ENCODE measurements around the gene C2CD3. TPM values are rescaled to one million over a fixed set of nuclear protein-coding genes. Genes with fewer than 3 reads are reported as not detected.

The C2CD3 gene
- total and polyA plus RNA-seq, 4 donors: 7.6 to 29.4 (median 15.1) TPM

DNA sequence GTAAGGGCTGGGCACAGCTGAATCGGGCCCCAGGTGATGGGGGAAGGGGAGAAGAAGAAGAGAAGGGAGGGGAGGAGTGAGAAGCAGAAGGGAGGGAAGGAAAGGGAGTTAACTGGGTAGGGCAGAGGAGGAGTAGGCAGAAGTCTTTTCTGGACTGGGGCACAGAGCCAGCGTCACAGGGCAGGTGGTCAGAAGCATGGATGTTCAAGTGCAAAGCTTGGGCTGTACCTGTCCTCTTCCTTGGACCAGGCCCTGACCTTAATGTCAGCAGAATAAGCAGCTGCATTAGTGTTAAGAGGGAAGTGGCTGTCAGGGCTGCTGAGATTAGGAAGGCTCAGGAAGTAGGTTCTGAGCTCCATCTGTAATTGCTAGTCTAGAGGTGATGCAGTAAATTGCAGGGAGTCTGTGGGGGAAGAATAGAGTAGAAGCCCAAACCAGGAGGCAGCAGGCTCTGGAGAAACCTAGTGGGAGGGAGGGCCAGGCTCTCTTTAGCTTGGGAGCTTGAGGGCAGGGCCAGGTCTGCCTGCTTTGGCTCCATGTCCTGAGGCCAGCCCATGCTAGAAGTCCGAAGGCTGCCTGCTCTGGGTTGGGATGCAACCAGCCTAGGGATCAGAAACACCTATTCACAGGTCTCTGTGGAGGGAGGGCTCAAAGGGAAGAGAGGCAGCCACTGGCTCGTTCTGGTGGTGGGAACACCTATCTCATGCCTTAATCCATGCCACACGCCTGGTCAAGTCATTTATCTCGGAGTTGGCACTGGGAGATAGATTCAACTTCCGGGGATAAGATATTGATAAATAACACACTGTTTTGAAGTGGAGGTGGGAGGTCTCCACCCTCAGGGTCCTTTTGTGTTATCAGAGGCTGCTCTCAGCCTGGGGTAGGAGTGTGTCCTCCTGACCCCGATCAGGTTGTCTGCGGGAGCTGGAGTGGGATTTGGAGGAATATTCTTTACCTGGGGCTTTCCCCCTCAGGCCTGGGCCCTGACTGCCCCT is 160.2 kb downstream of the C2CD3 start:
- no peaks in the 10 kb centered on the region for H3K9me3 ChIP-seq (ENCODE audit: control insufficient read depth, low read length)
- H3K36me3 ChIP-seq (ENCODE audit: control insufficient read depth in 1 of 2, insufficient read depth in 2 of 2, low read length in 1 of 2): no peaks in the 10 kb centered on the region
- no peaks in the 10 kb centered on the region for H3K27me3 ChIP-seq (ENCODE audit: control insufficient read depth in 1 of 2, insufficient read depth in 2 of 2, low read length in 1 of 2)
- H3K4me3 ChIP-seq (ENCODE audit: low read length in 2 of 2): no peak overlapping the region
- 90% methylated on average over 9 of the region's 9 CpGs for WGBS, 2 donors
- H3K4me1 ChIP-seq (ENCODE audit: control insufficient read depth in 1 of 2, insufficient read depth in 2 of 2, low read length in 2 of 2): no peaks in the 10 kb centered on the region
- intact Hi-C loops (cut with DNase I): no loop called here
- no peak for DNase-seq
- ATAC-seq (ENCODE audit: low FRiP score): no peak
- no peak overlapping the region for H3K27ac ChIP-seq (ENCODE audit: low read depth in 1 of 2, low read length in 2 of 2)

DNA sequence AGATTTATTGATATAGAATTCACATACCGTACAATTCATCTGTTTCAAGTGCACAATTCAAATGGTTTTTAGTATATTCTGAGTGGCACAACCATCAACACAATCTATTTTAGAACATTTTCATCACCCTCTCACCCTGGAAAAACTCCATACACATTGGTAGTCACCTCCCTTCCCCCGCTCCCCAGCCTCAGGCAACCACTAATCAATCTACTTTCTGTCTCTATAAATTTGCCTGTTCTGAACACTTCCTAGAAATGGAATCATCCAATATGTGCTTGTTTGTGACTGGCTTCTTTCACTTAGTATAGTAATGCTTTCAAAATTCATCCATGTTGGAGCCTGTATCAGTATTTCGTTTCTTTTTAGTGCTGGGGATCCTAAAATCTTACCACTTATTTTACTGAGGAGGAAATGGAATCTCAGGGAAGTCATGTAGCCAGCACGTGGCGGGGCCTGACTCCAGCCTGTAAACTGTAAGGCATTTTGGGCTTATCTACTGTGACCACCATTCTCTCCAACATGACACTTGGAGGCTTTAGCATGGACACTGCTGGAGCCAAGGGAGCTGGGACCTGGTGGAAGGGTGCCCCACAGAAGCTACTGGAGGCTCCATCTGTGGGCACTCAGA is 161.0 kb downstream of the C2CD3 start:
- no peak overlapping the region for H3K27ac ChIP-seq (ENCODE audit: low read depth in 1 of 2, low read length in 2 of 2)
- H3K27me3 ChIP-seq (ENCODE audit: control insufficient read depth in 1 of 2, insufficient read depth in 2 of 2, low read length in 1 of 2): no peaks in the 10 kb centered on the region
- 87 to 91% methylated on average over 5 of the region's 5 CpGs for WGBS, 2 donors
- no peaks in the 10 kb centered on the region for H3K9me3 ChIP-seq (ENCODE audit: control insufficient read depth, low read length)
- ATAC-seq (ENCODE audit: low FRiP score) (no peak), DNase-seq (no peak)
- H3K4me1 ChIP-seq (ENCODE audit: control insufficient read depth in 1 of 2, insufficient read depth in 2 of 2, low read length in 2 of 2): no peaks in the 10 kb centered on the region
- intact Hi-C loops (cut with DNase I): no loop called here
- H3K36me3 ChIP-seq (ENCODE audit: control insufficient read depth in 1 of 2, insufficient read depth in 2 of 2, low read length in 1 of 2): no peaks in the 10 kb centered on the region
- H3K4me3 ChIP-seq (ENCODE audit: low read length in 2 of 2): no peak overlapping the region

GRCh38 chr11:74009230-74009547 is 161.6 kb downstream of the C2CD3 start:
- DNase-seq (no peak), ATAC-seq (ENCODE audit: low FRiP score) (no peak)
- intact Hi-C loops (cut with DNase I): no loop called here
- H3K9me3 ChIP-seq (ENCODE audit: control insufficient read depth, low read length): no peaks in the 10 kb centered on the region
- H3K36me3 ChIP-seq (ENCODE audit: control insufficient read depth in 1 of 2, insufficient read depth in 2 of 2, low read length in 1 of 2): peaks cover 0 to under 1% of the 10 kb centered on the region in 2 donors
- no peak overlapping the region for H3K4me3 ChIP-seq (ENCODE audit: low read length in 2 of 2)
- WGBS, 2 donors: 93 to 95% methylated on average over 3 of the region's 3 CpGs
- H3K27me3 ChIP-seq (ENCODE audit: control insufficient read depth in 1 of 2, insufficient read depth in 2 of 2, low read length in 1 of 2): no peaks in the 10 kb centered on the region
- H3K27ac ChIP-seq (ENCODE audit: low read depth in 1 of 2, low read length in 2 of 2): no peak overlapping the region
- H3K4me1 ChIP-seq (ENCODE audit: control insufficient read depth in 1 of 2, insufficient read depth in 2 of 2, low read length in 2 of 2): no peaks in the 10 kb centered on the region

DNA sequence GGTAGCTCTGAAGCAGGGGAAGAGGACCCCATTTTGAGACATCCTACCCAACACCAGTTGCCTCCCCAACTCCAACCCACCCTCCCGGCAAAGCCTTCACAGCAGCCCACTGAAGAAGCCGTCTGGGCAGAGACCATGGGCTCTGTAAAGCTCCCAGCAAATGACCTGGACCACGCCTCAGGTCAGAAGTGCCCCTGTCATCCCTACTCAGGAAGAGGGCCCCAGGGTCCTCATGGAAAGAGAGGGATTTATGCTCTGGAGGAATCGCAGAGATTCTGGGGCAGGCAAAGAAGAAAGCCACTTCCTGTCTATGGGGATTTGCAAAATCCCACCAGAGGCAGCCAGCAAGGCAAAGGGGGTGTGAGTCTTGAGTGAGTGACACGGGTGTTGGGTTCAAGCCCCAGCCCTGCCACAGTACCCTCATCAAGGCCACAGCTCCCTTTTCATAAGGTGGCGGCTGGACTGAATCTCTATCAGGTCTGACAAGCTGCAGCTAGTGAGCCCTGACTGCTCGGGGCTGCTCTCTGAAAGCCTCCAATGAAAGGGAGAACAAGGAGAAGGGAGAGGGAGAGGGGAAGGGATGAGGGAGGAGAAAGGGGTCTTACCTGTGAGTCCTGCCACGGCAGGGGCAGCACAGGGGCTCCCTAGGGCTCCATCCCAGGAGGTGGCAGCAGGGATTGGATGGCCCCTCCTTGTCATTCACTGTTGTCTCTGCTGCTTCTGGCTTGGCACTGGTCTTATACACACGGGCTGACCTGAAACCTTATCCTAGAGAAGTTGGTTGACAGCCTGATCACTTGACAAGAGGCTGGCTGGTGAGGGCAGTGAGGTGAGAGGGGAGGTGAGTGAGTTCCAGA is 162.2 kb downstream of the C2CD3 start, which contains the start of gene UCP3:
UCP3 (minus strand) TSS at position 713 of the 857 bp plus-strand sequence. CDS start 2,043 bp downstream, outside the sequence.
- peaks cover 0 to 4% of the 10 kb centered on the region in 2 donors for H3K36me3 ChIP-seq (ENCODE audit: control insufficient read depth in 1 of 2, insufficient read depth in 2 of 2, low read length in 1 of 2)
- no peaks in the 10 kb centered on the region for H3K4me1 ChIP-seq (ENCODE audit: control insufficient read depth in 1 of 2, insufficient read depth in 2 of 2, low read length in 2 of 2)
- 72 to 77% methylated on average over 9 of the region's 9 CpGs for WGBS, 2 donors
- DNase-seq (no peak), ATAC-seq (ENCODE audit: low FRiP score) (no peak)
- no peaks in the 10 kb centered on the region for H3K9me3 ChIP-seq (ENCODE audit: control insufficient read depth, low read length)
- H3K27ac ChIP-seq (ENCODE audit: low read depth in 1 of 2, low read length in 2 of 2): no peak within 1 kb of the TSS
- H3K27me3 ChIP-seq (ENCODE audit: control insufficient read depth in 1 of 2, insufficient read depth in 2 of 2, low read length in 1 of 2): no peaks in the 10 kb centered on the region
- intact Hi-C loops (cut with DNase I): no loop called here
- no peak within 1 kb of the TSS for H3K4me3 ChIP-seq (ENCODE audit: low read length in 2 of 2)

- no peak overlapping the region for H3K27ac ChIP-seq (ENCODE audit: low read depth in 1 of 2, low read length in 2 of 2)
- H3K9me3 ChIP-seq (ENCODE audit: control insufficient read depth, low read length): no peaks in the 10 kb centered on the region
- intact Hi-C loops (cut with DNase I): no loop called here
- peaks cover 0 to 7% of the 10 kb centered on the region in 2 donors for H3K36me3 ChIP-seq (ENCODE audit: control insufficient read depth in 1 of 2, insufficient read depth in 2 of 2, low read length in 1 of 2)
- WGBS, 2 donors: 83 to 85% methylated on average over 6 of the region's 6 CpGs
- no peaks in the 10 kb centered on the region for H3K27me3 ChIP-seq (ENCODE audit: control insufficient read depth in 1 of 2, insufficient read depth in 2 of 2, low read length in 1 of 2)
- DNase-seq (no peak), ATAC-seq (ENCODE audit: low FRiP score) (no peak)
- H3K4me3 ChIP-seq (ENCODE audit: low read length in 2 of 2): no peak overlapping the region
- H3K4me1 ChIP-seq (ENCODE audit: control insufficient read depth in 1 of 2, insufficient read depth in 2 of 2, low read length in 2 of 2): no peaks in the 10 kb centered on the region
Measured at GRCh38 chr11:74007691-74008372, 163.0 kb downstream of the C2CD3 start.

- no peak for ATAC-seq (ENCODE audit: low FRiP score)
- H3K27me3 ChIP-seq (ENCODE audit: control insufficient read depth in 1 of 2, insufficient read depth in 2 of 2, low read length in 1 of 2): no peaks in the 10 kb centered on the region
- 83 to 85% methylated on average over 7 of the region's 7 CpGs for WGBS, 2 donors
- DNase-seq: no peak
- no peaks in the 10 kb centered on the region for H3K9me3 ChIP-seq (ENCODE audit: control insufficient read depth, low read length)
- H3K4me3 ChIP-seq (ENCODE audit: low read length in 2 of 2): no peak overlapping the region
- no peaks in the 10 kb centered on the region for H3K4me1 ChIP-seq (ENCODE audit: control insufficient read depth in 1 of 2, insufficient read depth in 2 of 2, low read length in 2 of 2)
- peaks cover 2 to 7% of the 10 kb centered on the region in 2 donors for H3K36me3 ChIP-seq (ENCODE audit: control insufficient read depth in 1 of 2, insufficient read depth in 2 of 2, low read length in 1 of 2)
- H3K27ac ChIP-seq (ENCODE audit: low read depth in 1 of 2, low read length in 2 of 2): no peak overlapping the region
- intact Hi-C loops (cut with DNase I): no loop called here
Measured at GRCh38 chr11:74006743-74007304, 164.0 kb downstream of the C2CD3 start.

DNA sequence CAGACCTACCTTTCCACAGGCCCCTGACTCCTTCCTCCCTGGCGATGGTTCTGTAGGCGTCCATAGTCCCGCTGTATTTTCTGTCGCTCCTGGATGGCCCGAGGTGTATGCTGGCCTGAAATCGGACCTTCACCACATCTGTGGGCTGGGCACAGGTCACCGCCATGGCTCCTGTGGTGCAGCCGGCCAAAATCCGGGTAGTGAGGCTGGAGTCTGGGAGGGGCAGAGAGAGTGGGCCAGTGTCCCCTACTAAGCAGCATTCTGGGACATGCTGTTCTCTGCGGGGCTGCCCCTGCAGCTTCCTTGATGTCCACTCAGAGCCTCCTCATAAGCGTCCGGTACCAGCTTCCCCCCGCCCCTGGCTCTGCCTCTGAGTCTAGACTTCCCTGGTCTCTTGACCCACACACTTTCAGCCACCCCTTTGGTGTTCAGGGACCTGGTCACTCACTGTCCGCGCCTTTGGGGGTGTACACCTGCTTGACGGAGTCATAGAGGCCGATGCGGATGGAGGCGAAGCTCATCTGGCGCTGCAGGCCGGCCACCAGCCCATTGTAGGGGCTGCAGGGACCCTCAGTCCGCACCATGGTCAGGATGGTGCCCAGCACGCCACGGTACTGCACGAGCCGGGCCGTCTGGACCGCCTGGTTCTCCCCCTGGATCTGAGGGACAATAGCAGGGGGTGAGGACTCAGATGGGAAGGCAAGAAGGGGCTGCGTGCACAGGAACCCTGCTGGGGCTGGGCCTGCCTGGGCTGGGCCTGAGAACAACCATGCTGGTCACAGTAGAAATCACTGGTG is 164.9 kb downstream of the C2CD3 start:
- 94 to 96% methylated on average over 29 of the region's 29 CpGs for WGBS, 2 donors
- Histone ChIP-seq H3K9me3 (ENCODE audit: control insufficient read depth, low read length) (no peaks in the 10 kb centered on the region), H3K36me3 (ENCODE audit: control insufficient read depth in 1 of 2, insufficient read depth in 2 of 2, low read length in 1 of 2) (peaks cover 2 to 7% of the 10 kb centered on the region in 2 donors), H3K27ac (ENCODE audit: low read depth in 1 of 2, low read length in 2 of 2) (no peak overlapping the region), H3K4me1 (ENCODE audit: control insufficient read depth in 1 of 2, insufficient read depth in 2 of 2, low read length in 2 of 2) (no peaks in the 10 kb centered on the region), H3K4me3 (ENCODE audit: low read length in 2 of 2) (no peak overlapping the region), H3K27me3 (ENCODE audit: control insufficient read depth in 1 of 2, insufficient read depth in 2 of 2, low read length in 1 of 2) (no peaks in the 10 kb centered on the region)
- DNase-seq: no peak
- no peak for ATAC-seq (ENCODE audit: low FRiP score)
- intact Hi-C loops (cut with DNase I): no loop called here
